ENCODE data around the gene PI4KA.
"Not testable (repeated sequence)": the region's sequence is repeated elsewhere in the genome, so short reads cannot be mapped to it uniquely, and the experiment has no call there.

The PI4KA gene

GRCh38 chr22:20774882-20775281, 83.7 kb downstream of the PI4KA start:
- no peaks in the 10 kb centered on the region for H3K9me3 Mint-ChIP-seq
- H3K4me3 Mint-ChIP-seq = no peak overlapping the region
- H3K4me1 Mint-ChIP-seq = peaks cover 4% of the 10 kb centered on the region
- H3K27ac Mint-ChIP-seq = no peak overlapping the region
- DNase-seq (ENCODE audit: low spot score in 2 of 2) = no peak
- ATAC-seq = no peak
- H3K36me3 Mint-ChIP-seq = peaks cover 49% of the 10 kb centered on the region

GRCh38 chr22:20773793-20774212, 84.8 kb downstream of the PI4KA start, which contains the start of gene SERPIND1:
SERPIND1 (plus strand) TSS chr22:20774113; CDS start chr22:20779313, 5,200 bp downstream.
- Mint-ChIP-seq H3K9me3 (no peaks in the 10 kb centered on the region), H3K36me3 (peaks cover 48% of the 10 kb centered on the region), H3K27ac (no peak within 1 kb of the TSS), H3K4me1 (peaks cover 9% of the 10 kb centered on the region), H3K4me3 (no peak within 1 kb of the TSS)
- ATAC-seq (no peak), DNase-seq (ENCODE audit: low spot score in 2 of 2) (no peak)

- ATAC-seq (no peak), DNase-seq (ENCODE audit: low spot score in 2 of 2) (no peak)
- Mint-ChIP-seq H3K4me3 (no peak overlapping the region), H3K36me3 (peaks cover 32% of the 10 kb centered on the region), H3K27ac (no peak overlapping the region), H3K9me3 (no peaks in the 10 kb centered on the region), H3K4me1 (peaks cover 12% of the 10 kb centered on the region)
Observed at GRCh38 chr22:20771918-20772625, 86.5 kb downstream of the PI4KA start.

- not testable (repeated sequence) for ATAC-seq; DNase-seq (ENCODE audit: low spot score in 2 of 2); H3K4me3 Mint-ChIP-seq; H3K9me3 Mint-ChIP-seq
- H3K4me1 Mint-ChIP-seq = peaks cover 12% of the 10 kb centered on the region
- peak overlapping the region; percentile 81 for H3K27ac Mint-ChIP-seq
- H3K36me3 Mint-ChIP-seq = peaks cover 42% of the 10 kb centered on the region
Observed at GRCh38 chr22:20769496-20769826, 89.2 kb downstream of the PI4KA start.

GRCh38 chr22:20766530-20766929, 92.1 kb downstream of the PI4KA start:
- Mint-ChIP-seq H3K4me1 (peaks cover 12% of the 10 kb centered on the region), H3K9me3 (no peaks in the 10 kb centered on the region), H3K36me3 (peaks cover 61% of the 10 kb centered on the region), H3K27ac (no peak overlapping the region), H3K4me3 (no peak overlapping the region)
- ATAC-seq = no peak
- DNase-seq (ENCODE audit: low spot score in 2 of 2) = no peak

- DNase-seq (ENCODE audit: low spot score in 2 of 2) = no peak
- peak overlapping the region; percentile 50 for H3K27ac Mint-ChIP-seq
- H3K4me1 Mint-ChIP-seq = peaks cover 12% of the 10 kb centered on the region
- H3K36me3 Mint-ChIP-seq = peaks cover 63% of the 10 kb centered on the region
- H3K4me3 Mint-ChIP-seq = no peak overlapping the region
- no peak for ATAC-seq
- no peaks in the 10 kb centered on the region for H3K9me3 Mint-ChIP-seq
Observed at GRCh38 chr22:20765938-20766337, 92.7 kb downstream of the PI4KA start.

GRCh38 chr22:20764729-20765128, 93.9 kb downstream of the PI4KA start:
- peaks cover 66% of the 10 kb centered on the region for H3K36me3 Mint-ChIP-seq
- peaks cover 12% of the 10 kb centered on the region for H3K4me1 Mint-ChIP-seq
- no peak overlapping the region for H3K4me3 Mint-ChIP-seq
- H3K9me3 Mint-ChIP-seq = no peaks in the 10 kb centered on the region
- no peak overlapping the region for H3K27ac Mint-ChIP-seq
- DNase-seq (ENCODE audit: low spot score in 2 of 2) (no peak), ATAC-seq (no peak)

- Mint-ChIP-seq H3K9me3 (no peaks in the 10 kb centered on the region), H3K4me3 (no peak overlapping the region), H3K27ac (peak overlapping the region; percentile 10), H3K4me1 (peaks cover 12% of the 10 kb centered on the region), H3K36me3 (peaks cover 66% of the 10 kb centered on the region)
- DNase-seq (ENCODE audit: low spot score in 2 of 2) (no peak), ATAC-seq (no peak)
Observed at GRCh38 chr22:20764471-20764720, 94.2 kb downstream of the PI4KA start.

- no peak overlapping the region for H3K4me3 Mint-ChIP-seq
- H3K27ac Mint-ChIP-seq = peak overlapping the region; percentile 10
- H3K9me3 Mint-ChIP-seq = no peaks in the 10 kb centered on the region
- peaks cover 68% of the 10 kb centered on the region for H3K36me3 Mint-ChIP-seq
- no peak for DNase-seq (ENCODE audit: low spot score in 2 of 2)
- peaks cover 7% of the 10 kb centered on the region for H3K4me1 Mint-ChIP-seq
- no peak for ATAC-seq
Observed at GRCh38 chr22:20763630-20764470, 94.8 kb downstream of the PI4KA start.

- H3K27ac Mint-ChIP-seq = no peak overlapping the region
- ATAC-seq (no peak), DNase-seq (ENCODE audit: low spot score in 2 of 2) (no peak)
- H3K36me3 Mint-ChIP-seq = peaks cover 83% of the 10 kb centered on the region
- no peaks in the 10 kb centered on the region for H3K4me1 Mint-ChIP-seq
- H3K9me3 Mint-ChIP-seq = no peaks in the 10 kb centered on the region
- no peak overlapping the region for H3K4me3 Mint-ChIP-seq
Observed at GRCh38 chr22:20762233-20762796, 96.3 kb downstream of the PI4KA start.

GRCh38 chr22:20761536-20761935, 97.1 kb downstream of the PI4KA start:
- Mint-ChIP-seq H3K4me3 (no peak overlapping the region), H3K27ac (no peak overlapping the region)
- no peak for DNase-seq (ENCODE audit: low spot score in 2 of 2)

GRCh38 chr22:20760084-20760483, 98.5 kb downstream of the PI4KA start:
- ATAC-seq = no peak
- H3K36me3 Mint-ChIP-seq = peaks cover 91% of the 10 kb centered on the region
- no peak overlapping the region for H3K4me3 Mint-ChIP-seq
- no peak for DNase-seq (ENCODE audit: low spot score in 2 of 2)
- no peaks in the 10 kb centered on the region for H3K4me1 Mint-ChIP-seq
- H3K9me3 Mint-ChIP-seq = no peaks in the 10 kb centered on the region
- H3K27ac Mint-ChIP-seq = no peak overlapping the region

More at GRCh38 chr22:20761536-20761935, 97.1 kb downstream of the PI4KA start:
- H3K4me1 Mint-ChIP-seq = no peaks in the 10 kb centered on the region
- H3K36me3 Mint-ChIP-seq = peaks cover 86% of the 10 kb centered on the region
- no peaks in the 10 kb centered on the region for H3K9me3 Mint-ChIP-seq
- ATAC-seq = no peak

GRCh38 chr22:20758688-20759087, 99.9 kb downstream of the PI4KA start:
- Mint-ChIP-seq H3K4me3 (no peak overlapping the region), H3K9me3 (no peaks in the 10 kb centered on the region), H3K36me3 (peaks cover 85% of the 10 kb centered on the region), H3K4me1 (no peaks in the 10 kb centered on the region), H3K27ac (no peak overlapping the region)
- ATAC-seq (no peak), DNase-seq (ENCODE audit: low spot score in 2 of 2) (no peak)

GRCh38 chr22:20756846-20757245, 101.8 kb downstream of the PI4KA start:
- Mint-ChIP-seq H3K4me3 (no peak overlapping the region), H3K36me3 (peaks cover 77% of the 10 kb centered on the region), H3K4me1 (no peaks in the 10 kb centered on the region), H3K9me3 (no peaks in the 10 kb centered on the region), H3K27ac (peak overlapping the region; percentile 82)
- DNase-seq (ENCODE audit: low spot score in 2 of 2) (no peak), ATAC-seq (no peak)

GRCh38 chr22:20752873-20753272, 105.7 kb downstream of the PI4KA start:
- Mint-ChIP-seq H3K4me1 (peaks cover 18% of the 10 kb centered on the region), H3K9me3 (no peaks in the 10 kb centered on the region), H3K36me3 (peaks cover 66% of the 10 kb centered on the region), H3K27ac (peak overlapping the region; percentile 14), H3K4me3 (no peak overlapping the region)
- ATAC-seq = no peak
- no peak for DNase-seq (ENCODE audit: low spot score in 2 of 2)
